ENCODE results near the gene ABCB8.

GRCh38 chr7:151016942-151017341 is 11.3 kb upstream of the ABCB8 start:
- TF ChIP-seq CTCF (IDR thresholded peaks at IDR 0.05; ENCODE audit: insufficient read depth, low read length) = no peak
- TF ChIP-seq GABPA (IDR thresholded peaks at IDR 0.05; ENCODE audit: low read depth) = no peak
- no peak for TF ChIP-seq POLR2AphosphoS5 (IDR thresholded peaks at IDR 0.05; ENCODE audit: low read depth)
